ENCODE results near the gene VWA2. TPM values are rescaled to one million over a fixed set of nuclear protein-coding genes. Genes with fewer than 3 reads are reported as not detected.

VWA2 gene
- total RNA-seq, 4 donors from 2014 or later = 2.5 to 22.6 TPM; not detected in 2

GRCh38 chr10:114206902-114207301 is 32.2 kb upstream of the VWA2 start:
- Histone ChIP-seq H3K4me3 (no peak overlapping the region), H3K27me3 (no peaks in the 10 kb centered on the region), H3K36me3 (no peaks in the 10 kb centered on the region), H3K9me3 (no peaks in the 10 kb centered on the region), H3K27ac (no peak overlapping the region), H3K4me1 (no peaks in the 10 kb centered on the region)
- intact Hi-C loops (cut with DNase I; ENCODE audit: low total_unique reads) = no loop called here
- TF ChIP-seq CTCF (IDR thresholded peaks at IDR 0.05) (no peak), POLR2A (IDR thresholded peaks at IDR 0.05) (no peak)
- DNase-seq = no peak

DNA sequence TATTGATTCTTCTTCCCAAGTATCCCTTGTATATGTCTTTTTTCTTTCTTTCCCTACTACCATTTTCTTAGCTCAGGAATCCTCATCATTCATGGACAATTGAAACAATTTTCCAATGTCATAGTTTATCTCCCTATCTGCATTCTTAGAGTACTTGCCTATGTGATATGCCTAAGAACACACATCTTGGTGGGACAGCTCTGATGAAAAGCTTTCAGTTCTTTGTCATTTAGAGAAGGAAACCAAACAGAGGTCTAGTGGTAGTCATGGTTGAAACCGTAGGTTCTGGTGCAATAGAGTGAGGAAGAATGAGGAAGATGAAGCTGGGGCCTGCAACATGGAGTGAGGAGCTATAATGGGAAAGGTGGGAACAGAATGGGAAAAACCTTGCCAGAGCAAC is 31.7 kb upstream of the VWA2 start:
- Histone ChIP-seq H3K4me1 (no peaks in the 10 kb centered on the region), H3K4me3 (no peak overlapping the region), H3K27me3 (no peaks in the 10 kb centered on the region), H3K36me3 (no peaks in the 10 kb centered on the region), H3K27ac (no peak overlapping the region), H3K9me3 (no peaks in the 10 kb centered on the region)
- TF ChIP-seq POLR2A (IDR thresholded peaks at IDR 0.05) = no peak
- TF ChIP-seq CTCF (IDR thresholded peaks at IDR 0.05) = no peak
- no peak for DNase-seq
- intact Hi-C loops (cut with DNase I; ENCODE audit: low total_unique reads) = no loop called here

GRCh38 chr10:114208351-114208750 is 30.7 kb upstream of the VWA2 start:
- no peak for TF ChIP-seq CTCF (IDR thresholded peaks at IDR 0.05)
- TF ChIP-seq POLR2A (IDR thresholded peaks at IDR 0.05) = no peak
- H3K4me1 ChIP-seq = no peaks in the 10 kb centered on the region
- no peak overlapping the region for H3K27ac ChIP-seq
- intact Hi-C loops (cut with DNase I; ENCODE audit: low total_unique reads) = no loop called here
- H3K27me3 ChIP-seq = no peaks in the 10 kb centered on the region
- H3K4me3 ChIP-seq = no peak overlapping the region
- no peaks in the 10 kb centered on the region for H3K36me3 ChIP-seq
- H3K9me3 ChIP-seq = no peaks in the 10 kb centered on the region
- DNase-seq = no peak

DNA sequence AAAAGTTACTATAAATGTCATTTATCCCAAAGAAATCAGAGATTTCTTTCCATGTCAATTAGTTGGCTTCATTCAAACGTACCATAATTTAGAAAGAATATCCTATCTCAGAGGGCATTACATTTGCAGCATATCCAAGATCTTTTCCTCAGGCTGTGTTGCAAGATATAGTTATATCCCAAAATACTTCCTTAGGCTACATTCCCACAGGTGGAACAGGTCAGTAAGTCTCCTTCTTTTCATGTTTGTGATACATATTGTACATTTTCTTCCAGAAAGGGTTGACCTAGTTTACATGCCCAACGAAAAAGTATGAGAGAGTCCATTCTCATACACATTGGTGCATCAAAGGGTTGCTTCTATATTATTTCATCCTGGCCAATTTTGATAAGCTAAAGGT is 26.9 kb upstream of the VWA2 start:
- intact Hi-C loops (cut with DNase I; ENCODE audit: low total_unique reads) = no loop called here
- no peaks in the 10 kb centered on the region for H3K9me3 ChIP-seq

GRCh38 chr10:114215033-114215432 is 24.0 kb upstream of the VWA2 start:
- H3K27me3 ChIP-seq = no peaks in the 10 kb centered on the region
- H3K9me3 ChIP-seq = no peaks in the 10 kb centered on the region
- DNase-seq = no peak
- intact Hi-C loops (cut with DNase I; ENCODE audit: low total_unique reads) = no loop called here
- no peaks in the 10 kb centered on the region for H3K4me1 ChIP-seq
- TF ChIP-seq CTCF (IDR thresholded peaks at IDR 0.05) (no peak), POLR2A (IDR thresholded peaks at IDR 0.05) (no peak)
- H3K36me3 ChIP-seq = peaks cover 0 to 2% of the 10 kb centered on the region in 2 donors
- H3K27ac ChIP-seq = no peak overlapping the region
- no peak overlapping the region for H3K4me3 ChIP-seq

More for the DNA sequence above, 26.9 kb upstream of the VWA2 start:
- no peaks in the 10 kb centered on the region for H3K27me3 ChIP-seq
- H3K36me3 ChIP-seq = no peaks in the 10 kb centered on the region
- no peak overlapping the region for H3K27ac ChIP-seq
- H3K4me1 ChIP-seq = no peaks in the 10 kb centered on the region
- TF ChIP-seq POLR2A (IDR thresholded peaks at IDR 0.05) (no peak), CTCF (IDR thresholded peaks at IDR 0.05) (no peak)
- DNase-seq = no peak
- no peak overlapping the region for H3K4me3 ChIP-seq

Data from uterus (tissue), 4 donors.